NT2/D1 (cell line): ENCODE data around the gene STRN.

Experiments
- SUZ12 ChIP-seq: IDR thresholded peaks from 2 replicates; pipeline ENCODE4 v1.6.1; 2011; ENCODE audit not compliant: insufficient read length, insufficient read depth; ENCODE audit errors: extremely low read depth
- YY1 ChIP-seq: IDR thresholded peaks from 2 replicates; pipeline ENCODE4 v1.6.1; 2011; ENCODE audit not compliant: insufficient read length, insufficient read depth
- ZNF274 ChIP-seq: IDR thresholded peaks from 2 replicates; pipeline ENCODE4 v1.6.1; 2011; ENCODE audit warnings: mild to moderate bottlenecking, low read depth, low read length

GRCh38 chr2:36951574-36951973 lies 14.8 kb downstream of the STRN start:
- no peak for TF ChIP-seq YY1
- TF ChIP-seq ZNF274 = no peak
- TF ChIP-seq SUZ12 = no peak
